Fibroblast of lung (primary cell): ENCODE data around the gene KRTAP9-9. TPM values are rescaled to one million over a fixed set of nuclear protein-coding genes. Genes with fewer than 3 reads are reported as not detected.

Source experiments
- DNase-seq, 2 donors: peaks; one replicate each; pipeline versions ENCODE4 v3.0.0 to v3.0.0-alpha.2; 2010; ENCODE audit warnings: low read depth in 2 of 2
- H2AFZ ChIP-seq: 2 replicates; pipeline ENCODE4 v1.5.1; 2012; ENCODE audit warnings: low read length, control low read depth, inconsistent platforms
- H3K27ac ChIP-seq: 2 replicates; pipeline ENCODE4 v1.5.1; 2011; ENCODE audit warnings: low read length, control low read depth; ENCODE audit not compliant: insufficient read depth
- H3K27me3 ChIP-seq: 2 replicates; pipeline ENCODE4 v1.5.1; 2011; ENCODE audit warnings: mild to moderate bottlenecking, low read length; ENCODE audit not compliant: control insufficient read depth, insufficient read depth
- H3K36me3 ChIP-seq: 2 replicates; pipeline ENCODE4 v1.5.1; 2011; ENCODE audit warnings: low read length; ENCODE audit not compliant: control insufficient read depth, insufficient read depth
- H3K4me1 ChIP-seq: 2 replicates; pipeline ENCODE4 v1.5.1; 2011; ENCODE audit warnings: low read length; ENCODE audit not compliant: control insufficient read depth, insufficient read depth; ENCODE audit errors: extremely low read depth
- H3K4me2 ChIP-seq: 2 replicates; pipeline ENCODE4 v1.5.1; 2011; ENCODE audit warnings: low read length, control low read depth; ENCODE audit not compliant: insufficient read depth; ENCODE audit errors: extremely low read depth
- H3K4me3 ChIP-seq, 4 experiments: fragments of 200-600 bp in 1 of 4; sonication (generic) in 1 of 4; replicated peaks in 1 of 4; 2 replicates each; pipeline ENCODE4 v1.5.1; 2011 to 2016; ENCODE audit warnings: low read length in 4 of 4, low read depth in 3 of 4, mild to moderate bottlenecking in 3 of 4, control low read depth in 2 of 4, inconsistent platforms in 1 of 4, mixed read lengths in 1 of 4; ENCODE audit not compliant: insufficient read depth in 1 of 4; ENCODE audit errors: control extremely low read depth in 1 of 4
- H3K79me2 ChIP-seq: 2 replicates; pipeline ENCODE4 v1.5.1; 2012; ENCODE audit warnings: mild to moderate bottlenecking, low read length, inconsistent platforms; ENCODE audit not compliant: control insufficient read depth, insufficient read depth
- H3K9ac ChIP-seq: 2 replicates; pipeline ENCODE4 v1.5.1; 2011; ENCODE audit warnings: mild to moderate bottlenecking, low read length, control low read depth; ENCODE audit not compliant: insufficient read depth
- H3K9me3 ChIP-seq: 2 replicates; pipeline ENCODE4 v1.5.1; 2012; ENCODE audit warnings: low read depth, low read length; ENCODE audit not compliant: control insufficient read depth, insufficient read depth
- H4K20me1 ChIP-seq: 2 replicates; pipeline ENCODE4 v1.5.1; 2011; ENCODE audit warnings: low read length; ENCODE audit not compliant: control insufficient read depth, insufficient read depth; ENCODE audit errors: extremely low read depth
- CTCF ChIP-seq, 2 donors: IDR thresholded peaks in 1 of 2; conservative IDR thresholded peaks in 1 of 2; 1 replicate in 1 of 2; 2 replicates in 1 of 2; pipeline ENCODE4 v1.5.1; 2011 to 2012; ENCODE audit warnings: low read length in 2 of 2, control low read depth in 1 of 2, inconsistent platforms in 1 of 2, low read depth in 1 of 2, mild to moderate bottlenecking in 1 of 2
- EZH2 ChIP-seq: IDR thresholded peaks from 2 replicates; pipeline ENCODE4 v1.5.1; 2012; ENCODE audit warnings: low read length, control low read depth, mild to moderate bottlenecking; ENCODE audit errors: missing control alignments
- polyA plus RNA-seq, 2 donors: library from polyadenylated mRNA; depleted of rRNA in 1 of 2; stranded (reverse) in 1 of 2; unstranded in 1 of 2; fragments of >200 nt; gene quantifications; 2 replicates each; pipeline ENCODE4 v1.2.1, GENCODE V29; 2011 to 2012; ENCODE audit warnings: missing spikeins in 1 of 2
- total RNA-seq: library from RNA; depleted of rRNA; stranded (reverse); fragments of >200 nt; gene quantifications from 2 replicates; pipeline ENCODE4 v1.2.1, GENCODE V29; 2014

Gene KRTAP9-9
- total and polyA plus RNA-seq, 2 donors (not counting 1 experiment from before 2014, with no cell fraction given): not detected

GRCh38 chr17:41256291-41256685 lies 1.1 kb downstream of the KRTAP9-9 start:
- Histone ChIP-seq H4K20me1 (no peaks in the 10 kb centered on the region), H3K4me3 (no peak overlapping the region), H3K9ac (no peak overlapping the region), H2AFZ (no peak overlapping the region), H3K79me2 (no peaks in the 10 kb centered on the region), H3K36me3 (no peaks in the 10 kb centered on the region), H3K4me1 (no peaks in the 10 kb centered on the region), H3K27ac (no peak overlapping the region), H3K27me3 (no peaks in the 10 kb centered on the region), H3K4me2 (no peak overlapping the region), H3K9me3 (no peaks in the 10 kb centered on the region)
- peak in 1 of 2 donors; percentile 11 for DNase-seq
- TF ChIP-seq CTCF (conservative IDR thresholded peaks at IDR 0.05 in 1 of 2, IDR thresholded peaks at IDR 0.05 in 1 of 2; ENCODE audit: low read depth in 1 of 2, low read length in 2 of 2) (no peak), EZH2 (no peak)

GRCh38 chr17:41258406-41258805 lies 3.2 kb downstream of the KRTAP9-9 start:
- Histone ChIP-seq H3K27me3 (no peaks in the 10 kb centered on the region), H4K20me1 (no peaks in the 10 kb centered on the region), H3K4me2 (no peak overlapping the region), H3K27ac (no peak overlapping the region), H3K9me3 (no peaks in the 10 kb centered on the region), H2AFZ (no peak overlapping the region), H3K79me2 (no peaks in the 10 kb centered on the region), H3K36me3 (no peaks in the 10 kb centered on the region), H3K9ac (no peak overlapping the region), H3K4me1 (no peaks in the 10 kb centered on the region), H3K4me3 (no peak overlapping the region)
- DNase-seq: no peak
- TF ChIP-seq CTCF (conservative IDR thresholded peaks at IDR 0.05 in 1 of 2, IDR thresholded peaks at IDR 0.05 in 1 of 2; ENCODE audit: low read depth in 1 of 2, low read length in 2 of 2) (no peak), EZH2 (no peak)

- H3K79me2 ChIP-seq: no peaks in the 10 kb centered on the region
- no peaks in the 10 kb centered on the region for H3K36me3 ChIP-seq
- no peaks in the 10 kb centered on the region for H3K4me1 ChIP-seq
- H3K9ac ChIP-seq: no peak overlapping the region
- H3K4me3 ChIP-seq: no peak overlapping the region
- no peaks in the 10 kb centered on the region for H4K20me1 ChIP-seq
- no peaks in the 10 kb centered on the region for H3K9me3 ChIP-seq
- DNase-seq: no peak
- H2AFZ ChIP-seq: no peak overlapping the region
- no peak for TF ChIP-seq EZH2
- H3K27ac ChIP-seq: no peak overlapping the region
- H3K27me3 ChIP-seq: peaks cover 3% of the 10 kb centered on the region
- H3K4me2 ChIP-seq: no peak overlapping the region
Observed at GRCh38 chr17:41263212-41263611, 8.0 kb downstream of the KRTAP9-9 start.
